CD4-positive, alpha-beta T cell (primary cell): ENCODE results near the gene FAM120A. TPM values are rescaled to one million over a fixed set of nuclear protein-coding genes. Genes with fewer than 3 reads are reported as not detected.

Experiments
- ATAC-seq: fragments of 200-7000 bp; cut with Tn5 transposase; one replicate; pipeline ENCODE4 v1.10.0; 2022; ENCODE audit warnings: mild to moderate bottlenecking; ENCODE audit not compliant: poor library complexity
- CTCF ChIA-PET: fragments of 350-600 bp; sonication (Branson Sonifier 250); formaldehyde crosslinking; loops from one replicate; lab custom pipeline; 2021; ENCODE audit warnings: antibody characterized with exemption, inconsistent platforms; lab: Charles Lee
- POLR2A ChIA-PET: fragments of 350-600 bp; sonication (Branson Sonifier 250); formaldehyde crosslinking; loops from one replicate; lab custom pipeline; 2021; ENCODE audit warnings: antibody characterized with exemption, inconsistent platforms; lab: Charles Lee
- DNase-seq, 14 experiments: peaks; one replicate each; pipeline ENCODE4 v3.0.0-alpha.2; 2013 to 2020; ENCODE audit warnings: mixed read lengths in 2 of 14
- H3K27ac ChIP-seq, 2 donors: one replicate each; pipeline versions ENCODE4 v1.5.1 to v1.7.0; 2013; ENCODE audit warnings: low read length in 2 of 2, low read depth in 1 of 2, mild to moderate bottlenecking in 1 of 2
- H3K27me3 ChIP-seq, 2 experiments: 1 replicate in 1 of 2; 2 replicates in 1 of 2; pipeline versions ENCODE4 v1.6.1 to v1.7.0; 2013; ENCODE audit warnings: low read length in 2 of 2, control low read depth in 1 of 2, mild to moderate bottlenecking in 1 of 2, moderate library complexity in 1 of 2; ENCODE audit not compliant: insufficient read depth in 2 of 2, control insufficient read depth in 1 of 2
- H3K36me3 ChIP-seq: one replicate; pipeline ENCODE4 v1.6.1; 2013; ENCODE audit warnings: low read length, control low read depth; ENCODE audit not compliant: insufficient read depth
- H3K4me1 ChIP-seq: one replicate; pipeline ENCODE4 v1.6.1; 2013; ENCODE audit warnings: low read length, control low read depth; ENCODE audit not compliant: insufficient read depth
- H3K4me3 ChIP-seq: one replicate; pipeline ENCODE4 v1.5.1; 2013; ENCODE audit warnings: mild to moderate bottlenecking, low read length, moderate library complexity
- H3K9me3 ChIP-seq, 2 experiments: 1 replicate in 1 of 2; 2 replicates in 1 of 2; pipeline versions ENCODE4 v1.6.1 to v1.7.0; 2013; ENCODE audit warnings: low read length in 2 of 2, mild to moderate bottlenecking in 2 of 2, control low read depth in 1 of 2, moderate library complexity in 1 of 2; ENCODE audit not compliant: control insufficient read depth in 1 of 2, insufficient read depth in 1 of 2
- H3K27ac Mint-ChIP-seq: one replicate; pipeline ENCODE4 v1.8.0; 2020; ENCODE audit warnings: mixed read lengths
- H3K27me3 Mint-ChIP-seq: one replicate; pipeline ENCODE4 v1.8.0; 2021; ENCODE audit warnings: mixed read lengths
- H3K36me3 Mint-ChIP-seq: one replicate; pipeline ENCODE4 v1.8.0; 2021; ENCODE audit warnings: low read depth, mixed read lengths
- H3K4me1 Mint-ChIP-seq: one replicate; pipeline ENCODE4 v1.8.0; 2021; ENCODE audit warnings: low read depth, mixed read lengths
- H3K4me3 Mint-ChIP-seq: one replicate; pipeline ENCODE4 v1.8.0; 2020; ENCODE audit warnings: mild to moderate bottlenecking, mixed read lengths
- H3K9me3 Mint-ChIP-seq: one replicate; pipeline ENCODE4 v1.8.0; 2020; ENCODE audit warnings: mixed read lengths
- intact Hi-C, 2 experiments: fragments of 100-400 bp; cut with DNase I in 1 of 2; cut with micrococcal nuclease in 1 of 2; formaldehyde crosslinking; loops; one replicate each; pipeline versions ENCODE4 v1.15.1 to v1.9.0; 2023 to 2025; cut with DNase I, micrococcal nuclease
- total RNA-seq, 174 experiments: library from RNA in 2 of 174; stranded (reverse) in 2 of 174; gene quantifications; one replicate each; pipeline ENCODE4 v1.2.3 and lab custom pipeline; 2021 to 2026
- TF ChIP-seq, protein P1 (sequence below): fragments of 200-600 bp; IDR thresholded peaks from one replicate; pipeline ENCODE4 v1.8.0; 2022; ENCODE audit warnings: antibody characterized with exemption, mild to moderate bottlenecking

Gene FAM120A
- total RNA-seq, 2 experiments from 2014 or later = 46.5 to 51.7 TPM

DNA sequence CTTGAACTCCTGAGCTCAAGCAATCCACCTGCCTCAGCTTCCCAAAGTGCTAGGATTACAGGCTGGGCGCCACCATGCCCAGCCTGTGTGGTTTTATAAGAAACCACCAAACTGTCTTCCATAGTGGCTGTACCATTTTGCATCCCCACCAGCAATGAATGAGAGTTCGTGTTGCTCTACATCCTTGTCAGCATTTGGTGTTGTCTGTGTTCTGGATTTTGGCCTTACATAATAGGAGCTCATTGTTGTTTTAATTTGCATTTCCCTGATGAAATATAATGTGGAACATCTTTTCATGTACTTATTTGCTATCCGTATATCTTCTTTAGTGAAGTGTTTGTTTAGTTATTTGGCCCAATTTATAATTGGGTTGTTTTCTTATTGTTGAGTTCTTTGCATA, 154.7 kb downstream of the FAM120A start:
- Mint-ChIP-seq H3K27me3 (no peaks in the 10 kb centered on the region), H3K9me3 (peaks cover 23% of the 10 kb centered on the region), H3K27ac (no peak overlapping the region), H3K4me1 (peaks cover 28% of the 10 kb centered on the region), H3K4me3 (no peak overlapping the region), H3K36me3 (peaks cover 67% of the 10 kb centered on the region)
- Histone ChIP-seq H3K36me3 (no peaks in the 10 kb centered on the region), H3K9me3 (peaks cover 22 to 35% of the 10 kb centered on the region in 2 experiments), H3K4me3 (no peak overlapping the region), H3K27ac (no peak overlapping the region), H3K4me1 (no peaks in the 10 kb centered on the region), H3K27me3 (no peaks in the 10 kb centered on the region)
- intact Hi-C loops = no loop called here
- TF ChIP-seq, protein P1, sequence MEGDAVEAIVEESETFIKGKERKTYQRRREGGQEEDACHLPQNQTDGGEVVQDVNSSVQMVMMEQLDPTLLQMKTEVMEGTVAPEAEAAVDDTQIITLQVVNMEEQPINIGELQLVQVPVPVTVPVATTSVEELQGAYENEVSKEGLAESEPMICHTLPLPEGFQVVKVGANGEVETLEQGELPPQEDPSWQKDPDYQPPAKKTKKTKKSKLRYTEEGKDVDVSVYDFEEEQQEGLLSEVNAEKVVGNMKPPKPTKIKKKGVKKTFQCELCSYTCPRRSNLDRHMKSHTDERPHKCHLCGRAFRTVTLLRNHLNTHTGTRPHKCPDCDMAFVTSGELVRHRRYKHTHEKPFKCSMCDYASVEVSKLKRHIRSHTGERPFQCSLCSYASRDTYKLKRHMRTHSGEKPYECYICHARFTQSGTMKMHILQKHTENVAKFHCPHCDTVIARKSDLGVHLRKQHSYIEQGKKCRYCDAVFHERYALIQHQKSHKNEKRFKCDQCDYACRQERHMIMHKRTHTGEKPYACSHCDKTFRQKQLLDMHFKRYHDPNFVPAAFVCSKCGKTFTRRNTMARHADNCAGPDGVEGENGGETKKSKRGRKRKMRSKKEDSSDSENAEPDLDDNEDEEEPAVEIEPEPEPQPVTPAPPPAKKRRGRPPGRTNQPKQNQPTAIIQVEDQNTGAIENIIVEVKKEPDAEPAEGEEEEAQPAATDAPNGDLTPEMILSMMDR = no peak
- ChIA-PET CTCF (no interaction called here), POLR2A (no interaction called here)
- ATAC-seq (no peak), DNase-seq (no peak)

DNA sequence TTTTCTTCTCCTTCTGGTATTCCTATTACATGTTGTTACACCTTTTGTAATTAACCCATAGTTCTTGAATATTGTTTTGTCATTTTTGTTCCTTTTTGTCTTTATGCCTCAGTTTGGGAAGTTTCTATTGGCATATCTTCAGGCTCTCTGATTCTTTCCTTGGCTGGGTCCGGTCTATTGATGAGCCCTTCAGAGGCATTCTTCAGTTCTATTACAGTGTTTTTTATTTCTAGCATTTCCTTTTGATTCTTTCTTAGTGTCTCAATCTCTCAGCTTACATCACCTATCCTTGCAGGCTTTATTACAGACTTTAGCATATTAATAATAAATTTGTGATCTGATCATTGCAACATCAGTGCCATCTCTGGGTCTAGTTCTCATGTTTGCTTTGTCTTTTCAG, 158.7 kb downstream of the FAM120A start:
- H3K9me3 ChIP-seq = peaks cover 22 to 26% of the 10 kb centered on the region in 2 experiments
- H3K36me3 Mint-ChIP-seq = peaks cover 55% of the 10 kb centered on the region

DNA sequence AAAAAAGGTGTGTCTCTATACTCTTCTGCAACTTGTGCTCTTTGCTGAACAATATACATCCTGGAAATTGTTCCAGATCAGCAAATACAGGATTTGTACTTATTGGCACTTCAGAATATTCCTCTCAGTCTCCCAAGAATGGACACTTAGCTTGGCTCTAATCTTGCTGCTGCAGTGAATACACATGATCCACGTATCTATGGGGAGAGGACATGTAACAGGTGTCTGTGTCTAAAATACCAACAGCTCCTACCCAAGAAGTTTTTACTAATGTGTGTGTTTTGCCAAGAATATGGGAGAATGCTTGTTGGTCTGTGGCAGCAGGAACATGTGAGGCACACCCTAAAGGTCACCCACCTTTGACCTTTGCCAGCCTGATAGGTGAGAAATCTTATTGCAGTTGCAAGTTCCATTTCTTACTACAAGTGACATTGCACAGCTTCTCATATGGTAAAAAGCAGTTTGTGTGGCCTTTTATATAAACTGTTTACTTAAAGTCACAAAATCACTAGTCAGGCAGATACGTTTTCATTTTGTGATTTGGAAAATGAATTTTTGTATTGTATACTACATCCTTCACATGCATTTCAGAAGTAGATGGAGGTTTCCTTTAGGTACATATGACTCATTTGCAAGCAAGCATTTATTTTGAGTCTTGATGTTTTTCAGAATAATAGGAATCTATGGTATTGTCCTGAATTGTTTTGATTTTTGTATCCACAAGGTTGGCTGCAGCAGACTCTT, 160.7 kb downstream of the FAM120A start:
- H3K36me3 Mint-ChIP-seq = peaks cover 37% of the 10 kb centered on the region
- H3K4me3 Mint-ChIP-seq = no peak overlapping the region
- H3K4me1 Mint-ChIP-seq = peaks cover 28% of the 10 kb centered on the region
- no peaks in the 10 kb centered on the region for H3K36me3 ChIP-seq
- no peak for DNase-seq
- CTCF ChIA-PET = no interaction called here
- POLR2A ChIA-PET = no interaction called here
- no peaks in the 10 kb centered on the region for H3K27me3 ChIP-seq
- peaks cover 14% of the 10 kb centered on the region for H3K9me3 Mint-ChIP-seq
- intact Hi-C loops = no loop called here
- H3K27ac ChIP-seq = no peak overlapping the region
- no peak overlapping the region for H3K27ac Mint-ChIP-seq
- TF ChIP-seq, protein P1 = no peak
- H3K4me3 ChIP-seq = no peak overlapping the region
- ATAC-seq = no peak
- peaks cover 18 to 22% of the 10 kb centered on the region in 2 experiments for H3K9me3 ChIP-seq
- H3K4me1 ChIP-seq = peaks cover 23% of the 10 kb centered on the region
- no peaks in the 10 kb centered on the region for H3K27me3 Mint-ChIP-seq

More for the DNA sequence above, 158.7 kb downstream of the FAM120A start:
- DNase-seq = no peak
- Mint-ChIP-seq H3K4me1 (peaks cover 38% of the 10 kb centered on the region), H3K4me3 (no peak overlapping the region), H3K9me3 (peaks cover 23% of the 10 kb centered on the region), H3K27me3 (no peaks in the 10 kb centered on the region), H3K27ac (no peak overlapping the region)
- TF ChIP-seq, protein P1 = no peak
- Histone ChIP-seq H3K4me3 (no peak overlapping the region), H3K36me3 (no peaks in the 10 kb centered on the region), H3K27me3 (no peaks in the 10 kb centered on the region), H3K27ac (no peak overlapping the region), H3K4me1 (peaks cover 13% of the 10 kb centered on the region)
- intact Hi-C loops = no loop called here
- no peak for ATAC-seq
- ChIA-PET CTCF (no interaction called here), POLR2A (no interaction called here)
